Measurements from ENCODE around the gene LEUTX.
A peak's percentile ranks its signal among the peaks of the same experiment; 100 is the strongest.
"Not testable (repeated sequence)": the region's sequence is repeated elsewhere in the genome, so short reads cannot be mapped to it uniquely, and the experiment has no call there.

LEUTX gene

DNA sequence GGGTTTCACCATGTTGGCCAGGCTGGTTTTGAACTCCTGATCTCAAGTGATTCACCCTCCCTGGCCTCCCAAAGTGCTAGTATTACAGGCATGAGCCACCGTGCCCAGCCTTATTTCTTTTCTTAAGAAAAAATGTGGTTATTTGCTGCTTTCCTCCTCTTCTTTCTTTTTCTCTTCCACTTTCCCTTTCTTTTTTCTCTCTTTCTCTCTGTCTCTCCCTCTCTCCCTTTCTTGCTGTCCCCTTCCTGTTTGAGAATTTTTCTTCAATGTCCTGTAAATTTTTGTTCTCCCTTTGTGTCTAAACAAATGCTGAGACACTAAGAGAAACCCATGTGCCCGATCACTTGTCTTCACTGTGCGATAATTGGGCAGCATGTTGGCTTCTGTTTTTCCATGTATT is 2.2 kb downstream of the LEUTX start:
- no peak for DNase-seq (ENCODE audit: low spot score)

- no peak for DNase-seq (ENCODE audit: low spot score)
These were observed 9.6 kb downstream of the LEUTX start for GRCh38 chr19:39788244-39788643.

DNA sequence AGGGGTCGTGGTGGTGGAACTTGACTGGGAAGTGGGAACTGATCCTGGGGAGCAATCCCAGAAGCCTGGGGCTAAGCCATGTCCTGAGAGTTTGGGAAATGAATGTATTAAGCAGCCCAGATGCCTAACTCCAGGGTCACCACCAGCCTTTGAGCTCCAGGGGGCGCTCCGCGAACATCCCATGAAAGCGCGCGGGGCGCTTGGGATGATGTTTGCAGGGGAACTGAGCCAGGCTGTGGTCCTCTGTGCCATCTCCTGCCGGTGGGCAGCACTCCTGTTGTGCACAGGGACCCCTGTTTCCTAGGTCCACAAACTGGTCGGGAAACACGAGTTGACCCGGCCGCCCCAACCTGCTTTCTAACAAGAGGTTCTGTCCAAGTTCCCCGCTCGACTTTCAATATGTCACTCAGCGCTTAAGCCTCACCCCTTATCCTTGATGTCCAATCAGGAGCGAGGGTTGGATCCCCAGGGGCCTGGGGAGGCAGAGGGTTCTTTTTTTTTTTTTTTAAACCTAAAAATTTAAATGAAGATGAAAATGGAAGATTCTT is 14.4 kb downstream of the LEUTX start:
- peak; percentile 94 for DNase-seq (ENCODE audit: low spot score)

DNA sequence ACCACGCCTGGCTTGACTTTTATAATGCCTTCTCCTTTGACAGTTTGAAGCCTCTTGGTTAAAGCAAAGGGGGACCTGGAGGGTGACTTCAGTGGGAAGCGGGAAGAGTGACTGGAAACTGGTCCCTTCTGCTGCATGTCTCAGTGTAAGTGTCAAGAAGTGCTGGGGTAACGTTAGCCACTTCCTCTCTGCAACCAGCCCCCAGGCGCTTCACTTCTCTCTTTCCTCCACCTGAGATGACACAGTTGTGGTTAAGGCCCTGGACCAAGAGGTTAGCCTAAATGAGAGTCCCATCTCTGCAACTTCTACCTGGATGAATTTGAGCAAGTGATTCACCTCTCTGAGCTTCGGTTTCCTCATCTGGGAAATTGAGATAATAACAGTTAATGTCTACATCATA is 16.3 kb downstream of the LEUTX start:
- DNase-seq (ENCODE audit: low spot score), result no peak

DNA sequence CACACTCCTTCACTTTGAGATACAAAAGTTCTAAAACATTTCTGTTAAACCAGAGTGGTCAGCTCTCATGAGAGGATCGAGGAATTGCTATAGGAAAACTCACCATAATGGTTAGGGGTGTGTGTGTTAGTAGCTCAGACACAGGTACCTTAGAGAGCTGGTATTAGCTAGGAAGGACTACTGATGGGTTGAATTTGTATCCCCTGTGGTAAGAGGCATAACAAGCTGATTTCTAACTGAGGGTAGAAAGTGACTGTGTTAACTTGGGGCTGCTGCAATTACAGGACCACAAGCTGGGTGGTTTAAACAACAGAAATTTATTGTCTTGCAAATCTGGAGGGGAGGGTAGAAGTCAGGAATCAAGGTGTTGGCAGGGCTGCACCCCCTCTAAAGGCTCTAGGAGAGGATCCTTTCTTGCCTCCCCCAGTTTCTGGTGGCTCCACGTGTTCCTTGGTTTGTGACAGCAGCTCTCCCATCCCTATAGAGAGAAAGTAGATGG is 17.4 kb downstream of the LEUTX start:
- no peak for DNase-seq (ENCODE audit: low spot score)

GRCh38 chr19:39797083-39797482 is 18.4 kb downstream of the LEUTX start:
- DNase-seq (ENCODE audit: low spot score), result no peak

GRCh38 chr19:39802958-39803357 is 24.3 kb downstream of the LEUTX start:
- DNase-seq (ENCODE audit: low spot score), result no peak

DNA sequence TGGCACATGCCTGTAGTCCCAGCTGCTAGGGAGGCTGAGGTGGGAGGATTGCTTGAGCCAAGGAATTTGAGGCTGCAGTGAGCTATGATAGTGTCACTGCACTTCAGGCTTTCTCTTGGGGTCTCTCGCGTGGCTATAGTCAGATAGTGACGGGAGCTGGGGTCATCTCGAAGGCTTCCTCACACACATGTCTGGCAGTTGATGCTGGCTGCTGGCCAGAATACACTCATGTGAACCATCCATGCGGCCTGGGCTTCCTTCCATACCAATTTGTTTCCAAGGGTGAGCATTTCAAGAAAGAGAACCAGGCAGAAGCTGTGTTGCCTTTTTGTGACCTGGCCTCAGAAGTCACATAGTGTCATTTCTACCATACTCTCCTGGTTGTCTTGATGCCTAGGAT is 26.4 kb downstream of the LEUTX start:
- no peak for DNase-seq (ENCODE audit: low spot score)

- no peak for DNase-seq (ENCODE audit: low spot score)
These were observed 29.3 kb downstream of the LEUTX start for GRCh38 chr19:39807846-39808364.

DNA sequence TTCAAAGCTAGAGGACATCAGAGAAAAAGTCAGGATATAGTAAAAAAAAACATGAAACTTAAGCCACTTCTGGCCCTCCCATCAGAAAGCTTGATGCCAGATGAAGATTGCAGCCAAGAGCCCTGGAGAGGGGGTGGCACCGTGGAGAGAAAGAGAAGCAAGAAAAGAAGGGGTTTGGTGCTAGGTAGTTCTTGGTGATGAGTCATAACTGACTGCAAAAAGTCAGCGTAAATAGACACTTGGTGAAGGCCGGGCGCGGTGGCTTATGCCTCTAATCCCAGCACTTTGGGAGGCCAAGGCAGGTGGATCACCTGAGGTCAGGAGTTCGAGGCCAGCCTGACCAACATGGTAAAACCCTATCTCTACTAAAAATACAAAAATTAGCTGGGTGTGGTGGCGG is 30.0 kb downstream of the LEUTX start:
- not testable (repeated sequence) for DNase-seq (ENCODE audit: low spot score)

- no peak for DNase-seq (ENCODE audit: low spot score)
These were observed 30.7 kb downstream of the LEUTX start for GRCh38 chr19:39809368-39809767.

DNA sequence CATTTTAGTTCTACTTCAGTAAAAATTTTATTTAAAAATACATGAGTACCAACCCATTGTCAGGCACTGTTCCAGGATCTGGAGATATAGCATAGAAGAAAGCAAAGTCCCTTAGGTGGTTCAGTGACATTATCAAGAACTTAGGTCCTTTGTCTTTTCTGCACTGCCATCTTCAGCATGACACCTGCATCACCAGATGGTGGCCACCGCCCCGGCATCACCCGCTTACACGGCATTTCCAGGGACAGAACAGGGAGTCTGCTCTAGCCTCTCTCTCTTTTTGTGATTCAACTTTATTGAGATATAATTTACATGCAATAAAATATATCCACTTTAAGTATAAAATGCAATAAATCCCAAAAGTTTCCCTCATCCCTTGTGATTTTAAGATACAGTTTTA is 31.8 kb downstream of the LEUTX start:
- DNase-seq (ENCODE audit: low spot score), result no peak

DNA sequence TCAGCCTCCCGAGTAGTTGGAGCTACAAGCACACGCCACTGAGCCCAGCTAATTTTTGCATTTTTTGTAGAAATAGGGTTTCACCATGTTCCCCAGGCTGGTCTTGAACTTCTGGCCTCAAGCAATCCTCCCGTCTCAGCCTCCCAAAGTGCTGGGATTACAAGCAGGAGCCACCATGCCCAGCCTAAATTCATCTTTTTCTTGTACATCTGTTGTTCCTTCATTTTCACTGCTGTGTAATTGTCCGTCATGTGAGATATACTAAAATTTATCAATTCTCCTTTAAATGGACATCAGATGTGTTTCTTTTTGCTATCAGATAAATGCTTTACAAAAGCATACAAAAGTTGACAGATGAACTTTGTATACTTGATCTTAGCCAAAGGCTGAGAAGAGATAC is 32.4 kb downstream of the LEUTX start:
- DNase-seq (ENCODE audit: low spot score), result no peak

- no peak for DNase-seq (ENCODE audit: low spot score)
These were observed 34.8 kb downstream of the LEUTX start for GRCh38 chr19:39813264-39813993.

DNA sequence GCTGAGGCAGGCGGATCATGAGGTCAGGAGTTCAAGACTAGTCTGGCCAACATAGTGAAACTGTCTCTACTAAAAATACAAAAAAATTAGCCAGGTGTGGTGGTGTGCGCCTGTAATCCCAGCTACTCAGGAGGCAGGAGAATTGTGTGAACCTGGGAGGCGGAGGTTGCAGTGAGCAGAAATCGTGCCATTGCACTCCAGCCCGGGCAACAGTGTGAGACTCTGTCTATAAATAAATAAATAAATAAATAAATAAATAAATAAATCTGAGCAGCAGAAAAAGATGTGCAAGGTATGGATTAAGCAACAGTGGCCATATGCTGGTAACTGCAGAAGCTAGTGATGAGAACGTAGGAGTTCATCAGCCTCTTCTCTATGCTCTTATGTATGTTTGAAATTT is 35.5 kb downstream of the LEUTX start:
- DNase-seq (ENCODE audit: low spot score), result not testable (repeated sequence)

DNA sequence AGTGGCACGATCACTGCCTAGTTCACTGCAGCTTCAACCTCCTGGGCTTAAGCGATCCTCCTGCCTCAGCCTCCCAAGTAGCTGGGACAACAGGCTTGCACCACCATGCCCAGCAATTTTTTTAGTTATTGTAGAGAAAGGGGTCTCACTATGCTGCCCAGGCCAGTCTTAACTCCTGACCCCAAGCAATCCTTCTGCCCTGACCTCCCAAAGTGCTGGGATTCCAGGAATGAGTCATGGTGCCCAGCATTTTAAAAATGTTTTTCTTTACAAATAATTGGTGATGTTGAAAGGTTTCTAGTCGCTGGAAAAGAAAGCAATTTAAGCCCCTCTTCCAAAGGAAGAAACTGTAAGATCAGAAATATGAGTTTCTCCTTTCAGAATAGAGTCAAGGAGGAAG is 35.9 kb downstream of the LEUTX start:
- DNase-seq (ENCODE audit: low spot score), result no peak

GRCh38 chr19:39816287-39817048 is 37.8 kb downstream of the LEUTX start:
- no peak for DNase-seq (ENCODE audit: low spot score)

GRCh38 chr19:39817888-39818561 is 39.4 kb downstream of the LEUTX start:
- no peak for DNase-seq (ENCODE audit: low spot score)

DNA sequence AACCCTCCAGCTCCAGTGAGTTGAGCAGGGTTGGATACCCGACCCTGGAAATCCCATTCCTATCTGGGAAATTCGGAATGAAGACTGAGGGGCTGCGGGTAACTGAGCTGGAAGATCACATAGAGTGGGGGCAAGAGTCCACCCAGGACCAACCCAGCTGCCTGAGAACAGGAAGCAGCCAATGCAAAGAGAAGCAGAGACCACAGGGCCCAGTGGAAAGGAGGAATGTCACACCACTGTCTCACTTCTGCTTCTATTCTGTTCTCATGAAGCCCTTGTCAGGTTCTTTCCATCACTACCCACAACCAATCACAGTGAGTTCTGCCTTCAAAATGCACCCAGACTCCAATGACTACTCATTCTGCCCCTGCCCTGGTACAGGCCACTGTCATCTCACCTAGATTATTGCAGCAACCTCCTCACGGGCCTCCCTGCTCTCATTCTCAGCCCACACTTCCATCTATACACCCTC is 40.0 kb downstream of the LEUTX start:
- no peak for DNase-seq (ENCODE audit: low spot score)

- DNase-seq (ENCODE audit: low spot score), result no peak
These were observed 41.1 kb downstream of the LEUTX start for GRCh38 chr19:39819786-39820185.

- no peak for DNase-seq (ENCODE audit: low spot score)
These were observed 42.0 kb downstream of the LEUTX start for GRCh38 chr19:39820696-39821095.

DNA sequence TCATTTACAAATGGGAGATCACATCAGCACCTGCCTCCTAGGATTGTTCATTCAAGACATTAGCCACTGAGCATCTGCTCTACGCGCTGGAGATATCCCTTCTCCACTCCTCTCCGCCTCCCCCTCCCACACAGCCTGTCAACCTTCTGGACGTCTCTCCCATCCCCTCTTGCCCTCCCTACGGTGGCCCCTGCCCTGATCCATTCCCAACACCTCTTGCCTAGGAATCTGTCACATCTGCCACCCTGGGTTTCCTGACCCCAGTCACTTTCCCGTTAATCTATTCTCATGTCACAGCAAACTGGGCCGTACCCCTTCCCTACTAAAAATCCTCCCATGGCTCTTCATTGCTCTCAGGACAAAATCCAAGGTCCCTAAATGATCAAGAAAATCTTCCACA is 45.0 kb downstream of the LEUTX start:
- DNase-seq (ENCODE audit: low spot score), result no peak
